H9 (cell line): ENCODE results near the gene NECAP2. TPM values are rescaled to one million over a fixed set of nuclear protein-coding genes. Genes with fewer than 3 reads are reported as not detected.

ENCODE experiments used
- DNase-seq: peaks from one replicate; pipeline ENCODE4 v3.0.0-alpha.2; 2017
- H2AFZ ChIP-seq: one replicate; pipeline ENCODE4 v1.6.1; 2013; ENCODE audit warnings: mild to moderate bottlenecking, low read length, control low read depth, moderate library complexity
- H2AK5ac ChIP-seq: 2 replicates; pipeline ENCODE4 v1.6.1; 2013; ENCODE audit warnings: low read length, control low read depth, mixed read lengths; ENCODE audit not compliant: insufficient read length
- H2BK120ac ChIP-seq: one replicate; pipeline ENCODE4 v1.6.1; 2013; ENCODE audit warnings: low read depth, mild to moderate bottlenecking, low read length, control low read depth, inconsistent platforms; ENCODE audit not compliant: poor library complexity, severe bottlenecking
- H2BK12ac ChIP-seq: 2 replicates; pipeline ENCODE4 v1.6.1; 2013; ENCODE audit warnings: low read length, control low read depth, mixed read lengths, low read depth; ENCODE audit not compliant: insufficient read length
- H2BK15ac ChIP-seq: 2 replicates; pipeline ENCODE4 v1.6.1; 2013; ENCODE audit warnings: low read depth, low read length, control low read depth
- H2BK20ac ChIP-seq: one replicate; pipeline ENCODE4 v1.6.1; 2013; ENCODE audit warnings: low read depth, mild to moderate bottlenecking, low read length, control low read depth, inconsistent platforms; ENCODE audit not compliant: poor library complexity, severe bottlenecking
- H2BK5ac ChIP-seq: 2 replicates; pipeline ENCODE4 v1.6.1; 2013; ENCODE audit warnings: low read length, control low read depth, mixed read lengths; ENCODE audit not compliant: insufficient read length
- H3K14ac ChIP-seq: 2 replicates; pipeline ENCODE4 v1.6.1; 2013; ENCODE audit warnings: low read length, control low read depth; ENCODE audit not compliant: insufficient read depth
- H3K18ac ChIP-seq: 2 replicates; pipeline ENCODE4 v1.6.1; 2013; ENCODE audit warnings: low read depth, mild to moderate bottlenecking, mixed read lengths, low read length, control low read depth; ENCODE audit not compliant: insufficient read length
- H3K23ac ChIP-seq: 2 replicates; pipeline ENCODE4 v1.6.1; 2013; ENCODE audit warnings: low read length, control low read depth, mixed read lengths, low read depth; ENCODE audit not compliant: insufficient read length
- H3K23me2 ChIP-seq: 2 replicates; pipeline ENCODE4 v1.6.1; 2013; ENCODE audit warnings: low read depth, mild to moderate bottlenecking, mixed read lengths, low read length, control low read depth; ENCODE audit not compliant: insufficient read length, poor library complexity, severe bottlenecking
- H3K27ac ChIP-seq: 2 replicates; pipeline ENCODE4 v1.5.1; 2013; ENCODE audit warnings: low read length, control low read depth, mixed read lengths, low read depth; ENCODE audit not compliant: insufficient read length
- H3K27me3 ChIP-seq: 2 replicates; pipeline ENCODE4 v1.6.1; 2013; ENCODE audit warnings: low read length, control low read depth, inconsistent platforms; ENCODE audit not compliant: insufficient read depth
- H3K4ac ChIP-seq: 2 replicates; pipeline ENCODE4 v1.6.1; 2013; ENCODE audit warnings: low read depth, mild to moderate bottlenecking, control low read depth, inconsistent platforms, low read length, moderate library complexity
- H3K4me1 ChIP-seq: 2 replicates; pipeline ENCODE4 v1.6.1; 2013; ENCODE audit warnings: low read length, control low read depth, inconsistent platforms; ENCODE audit not compliant: insufficient read depth
- H3K4me2 ChIP-seq: 2 replicates; pipeline ENCODE4 v1.6.1; 2013; ENCODE audit warnings: low read length, control low read depth, mixed read lengths; ENCODE audit not compliant: insufficient read length, insufficient read depth
- H3K56ac ChIP-seq: 2 replicates; pipeline ENCODE4 v1.6.1; 2013; ENCODE audit warnings: low read depth, mild to moderate bottlenecking, mixed read lengths, low read length, control low read depth; ENCODE audit not compliant: insufficient read length
- H3K79me1 ChIP-seq: 2 replicates; pipeline ENCODE4 v1.6.1; 2013; ENCODE audit warnings: low read depth, mild to moderate bottlenecking, moderate library complexity, low read length, control low read depth, inconsistent platforms; ENCODE audit not compliant: insufficient read depth, poor library complexity, severe bottlenecking
- H3K79me2 ChIP-seq: 2 replicates; pipeline ENCODE4 v1.6.1; 2013; ENCODE audit warnings: low read length, control low read depth, inconsistent platforms; ENCODE audit not compliant: insufficient read depth
- H3K9ac ChIP-seq: 2 replicates; pipeline ENCODE4 v1.6.1; 2013; ENCODE audit warnings: low read length, control low read depth, mixed read lengths; ENCODE audit not compliant: insufficient read length; ENCODE audit errors: extremely low read depth
- H3K9me3 ChIP-seq: one replicate; pipeline ENCODE4 v1.6.1; 2013; ENCODE audit warnings: low read depth, low read length, inconsistent platforms; ENCODE audit not compliant: control insufficient read depth
- H3T11ph ChIP-seq: one replicate; pipeline ENCODE4 v1.6.1; 2013; ENCODE audit warnings: mild to moderate bottlenecking, low read length, control low read depth, inconsistent platforms
- H4K20me1 ChIP-seq: one replicate; pipeline ENCODE4 v1.6.1; 2013; ENCODE audit not compliant: control insufficient read depth, insufficient read length, insufficient read depth
- H4K5ac ChIP-seq: 2 replicates; pipeline ENCODE4 v1.6.1; 2013; ENCODE audit warnings: low read depth, mild to moderate bottlenecking, mixed read lengths, low read length, control low read depth; ENCODE audit not compliant: insufficient read length
- H4K8ac ChIP-seq: replicated peaks from 2 replicates; pipeline ENCODE4 v1.6.1; 2013; ENCODE audit warnings: low read length, control low read depth, mixed read lengths, low read depth; ENCODE audit not compliant: insufficient read length
- H4K91ac ChIP-seq: 2 replicates; pipeline ENCODE4 v1.6.1; 2013; ENCODE audit warnings: low read depth, mild to moderate bottlenecking, moderate library complexity, mixed read lengths, low read length, control low read depth; ENCODE audit not compliant: insufficient read length
- H3K27ac Mint-ChIP-seq, 3 experiments: 2 replicates in 2 of 3; 3 replicates in 1 of 3; pipeline ENCODE4 v1.8.0; 2020 to 2021; ENCODE audit warnings: mixed read lengths in 3 of 3, mild to moderate bottlenecking in 1 of 3, moderate library complexity in 1 of 3
- H3K27me3 Mint-ChIP-seq: 2 replicates; pipeline ENCODE4 v1.8.0; 2021; ENCODE audit warnings: low read depth, mild to moderate bottlenecking, moderate library complexity, mixed read lengths
- H3K36me3 Mint-ChIP-seq, 3 experiments: 2 replicates in 2 of 3; 3 replicates in 1 of 3; pipeline ENCODE4 v1.8.0; 2020 to 2021; ENCODE audit warnings: low read depth in 3 of 3, mixed read lengths in 3 of 3; ENCODE audit not compliant: insufficient read depth in 1 of 3
- H3K4me1 Mint-ChIP-seq, 2 experiments: 2 replicates each; pipeline ENCODE4 v1.8.0; 2020; ENCODE audit warnings: mixed read lengths in 2 of 2
- H3K4me3 Mint-ChIP-seq, 2 experiments: 2 replicates in 1 of 2; 3 replicates in 1 of 2; pipeline ENCODE4 v1.8.0; 2020 to 2021; ENCODE audit warnings: mild to moderate bottlenecking in 2 of 2, mixed read lengths in 2 of 2, moderate library complexity in 1 of 2
- H3K9me3 Mint-ChIP-seq, 2 experiments: 2 replicates in 1 of 2; 3 replicates in 1 of 2; pipeline ENCODE4 v1.8.0; 2020; ENCODE audit warnings: mild to moderate bottlenecking in 2 of 2, mixed read lengths in 2 of 2, moderate library complexity in 1 of 2
- WGBS: extraction: QIAGEN DNeasy Blood & Tissue Kit; methylation state at CpG from one replicate; pipeline ENCODE4 v1.1.7; 2013; ENCODE audit warnings: missing lambda C conversion rate, low lambda C conversion rate, mixed read lengths; ENCODE audit not compliant: insufficient read length; ENCODE audit errors: extremely low coverage; 5-methylcytosine and 5-hydroxymethylcytosine counted together
- total RNA-seq: library from RNA; stranded (reverse); gene quantifications from 2 replicates; pipeline ENCODE4 v1.2.1, GENCODE V29; 2021
- TF ChIP-seq, protein P1 (sequence below): fragments of 200-600 bp; sonication (generic); conservative IDR thresholded peaks from 3 replicates; pipeline ENCODE4 v1.8.0; 2021; ENCODE audit warnings: antibody characterized with exemption, mild to moderate bottlenecking

NECAP2 gene
- total RNA-seq, 1 experiment from 2014 or later = 33.2 TPM

DNA sequence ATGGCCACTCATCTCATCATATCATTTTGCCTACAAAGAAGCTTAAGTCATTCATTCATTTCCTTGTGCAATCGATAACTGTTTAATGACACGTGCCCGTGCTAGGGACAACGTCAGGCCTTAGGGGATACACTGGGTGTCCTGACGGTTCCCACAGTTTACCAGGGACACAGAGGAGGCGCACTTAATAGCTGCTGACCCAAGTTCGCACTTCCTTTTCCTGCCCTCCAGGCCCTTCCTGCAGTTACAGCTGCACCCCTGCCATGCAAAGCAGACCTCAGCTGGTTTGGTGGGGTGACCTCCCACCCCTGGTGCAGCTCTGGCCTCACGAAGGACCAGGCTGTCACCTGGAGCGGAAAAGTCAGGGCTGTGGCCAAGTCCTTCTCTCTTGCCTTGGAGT lies 7.5 kb upstream of the NECAP2 start:
- Histone ChIP-seq H3K14ac (no peak overlapping the region), H3T11ph (no peak overlapping the region), H4K8ac (no peak overlapping the region), H2BK20ac (no peak overlapping the region), H3K79me1 (no peaks in the 10 kb centered on the region), H3K27me3 (no peaks in the 10 kb centered on the region), H2BK12ac (no peak overlapping the region), H3K4me1 (peaks cover 4% of the 10 kb centered on the region; the same call in 1 of the 2 replicates), H3K4me2 (no peak overlapping the region), H4K5ac (no peak overlapping the region), H3K23me2 (no peaks in the 10 kb centered on the region), H2BK15ac (no peak overlapping the region), H3K56ac (no peak overlapping the region), H3K23ac (no peak overlapping the region), H3K4ac (no peak overlapping the region), H3K9me3 (no peaks in the 10 kb centered on the region), H2AK5ac (no peak overlapping the region), H4K91ac (no peak overlapping the region), H2BK5ac (no peak overlapping the region), H3K79me2 (no peaks in the 10 kb centered on the region), H3K27ac (no peak overlapping the region), H2BK120ac (no peak overlapping the region), H4K20me1 (no peaks in the 10 kb centered on the region), H2AFZ (no peak overlapping the region), H3K18ac (no peak overlapping the region), H3K9ac (no peak overlapping the region)
- no peaks in the 10 kb centered on the region for H3K36me3 Mint-ChIP-seq
- H3K9me3 Mint-ChIP-seq = no peaks in the 10 kb centered on the region; a peak in 1 of 5 replicates
- DNase-seq = no peak
- no peak overlapping the region for H3K4me3 Mint-ChIP-seq
- H3K4me1 Mint-ChIP-seq = peaks cover 7 to 9% of the 10 kb centered on the region in 2 experiments
- TF ChIP-seq, protein P1, sequence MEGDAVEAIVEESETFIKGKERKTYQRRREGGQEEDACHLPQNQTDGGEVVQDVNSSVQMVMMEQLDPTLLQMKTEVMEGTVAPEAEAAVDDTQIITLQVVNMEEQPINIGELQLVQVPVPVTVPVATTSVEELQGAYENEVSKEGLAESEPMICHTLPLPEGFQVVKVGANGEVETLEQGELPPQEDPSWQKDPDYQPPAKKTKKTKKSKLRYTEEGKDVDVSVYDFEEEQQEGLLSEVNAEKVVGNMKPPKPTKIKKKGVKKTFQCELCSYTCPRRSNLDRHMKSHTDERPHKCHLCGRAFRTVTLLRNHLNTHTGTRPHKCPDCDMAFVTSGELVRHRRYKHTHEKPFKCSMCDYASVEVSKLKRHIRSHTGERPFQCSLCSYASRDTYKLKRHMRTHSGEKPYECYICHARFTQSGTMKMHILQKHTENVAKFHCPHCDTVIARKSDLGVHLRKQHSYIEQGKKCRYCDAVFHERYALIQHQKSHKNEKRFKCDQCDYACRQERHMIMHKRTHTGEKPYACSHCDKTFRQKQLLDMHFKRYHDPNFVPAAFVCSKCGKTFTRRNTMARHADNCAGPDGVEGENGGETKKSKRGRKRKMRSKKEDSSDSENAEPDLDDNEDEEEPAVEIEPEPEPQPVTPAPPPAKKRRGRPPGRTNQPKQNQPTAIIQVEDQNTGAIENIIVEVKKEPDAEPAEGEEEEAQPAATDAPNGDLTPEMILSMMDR = no peak
- H3K27ac Mint-ChIP-seq = no peak overlapping the region
- no CpG with 5 or more reads among the region's 9 CpGs for WGBS
- peaks cover 11% of the 10 kb centered on the region for H3K27me3 Mint-ChIP-seq
